ENCODE results near the gene FBP1. TPM values are rescaled to one million over a fixed set of nuclear protein-coding genes. Genes with fewer than 3 reads are reported as not detected.

FBP1 gene
- 10 to 100 TPM in 3 of 4 donors, 1 to 10 TPM in 1; 3.8 to 57.4 (median 46.0) TPM for polyA plus RNA-seq (ENCODE audit: insufficient read length in 4 of 4)

DNA sequence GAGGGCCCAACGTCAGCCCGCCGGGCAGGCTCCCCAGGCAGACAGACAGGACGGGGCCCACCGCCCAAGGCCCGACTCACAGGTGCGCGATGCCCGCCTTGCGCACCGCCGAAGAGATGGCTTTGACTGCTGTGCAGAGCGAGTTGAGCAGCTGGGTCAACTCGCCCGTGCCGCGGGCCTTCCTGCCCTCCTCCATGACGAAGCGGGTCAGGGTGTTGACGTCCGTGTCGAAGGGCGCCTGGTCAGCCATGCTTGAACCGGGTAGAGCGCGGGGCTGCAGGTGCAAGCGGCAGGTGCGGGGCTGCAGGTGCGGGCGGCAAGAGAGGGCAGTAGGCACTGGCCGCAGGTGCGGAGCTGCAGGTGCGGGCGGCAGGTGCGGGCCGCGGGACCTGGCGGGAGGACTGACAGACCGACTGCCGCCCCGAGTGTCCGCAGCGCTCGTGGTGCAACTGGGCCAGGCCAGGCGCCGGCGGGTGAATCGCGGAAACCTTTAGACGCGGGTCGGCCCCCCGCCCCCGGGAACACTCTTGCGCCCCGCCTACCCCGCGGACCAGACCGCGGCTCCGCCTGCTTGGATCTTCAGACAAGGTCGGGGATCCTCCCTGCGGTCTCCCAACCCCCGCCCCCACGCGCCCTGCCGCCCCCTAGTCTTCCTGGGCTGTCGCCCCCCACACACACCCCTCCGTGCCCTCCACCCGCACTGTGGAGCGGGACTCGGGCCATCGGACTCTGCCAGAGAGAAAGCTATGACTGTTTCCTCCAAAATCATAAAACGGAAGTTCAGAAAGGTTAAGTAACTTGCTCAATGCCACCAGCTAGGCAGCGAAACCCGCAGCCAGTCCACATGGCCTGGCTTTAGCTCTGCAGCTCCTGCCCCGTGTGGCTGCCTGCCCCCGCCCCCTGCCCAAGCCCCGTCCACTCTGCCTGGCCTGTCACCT lies at the start of gene FBP1:
Gene FBP1 (minus strand): TSS at position 458 of the 938 bp plus-strand sequence. CDS start 208 bp downstream, at position 250.
- DNase-seq (ENCODE audit: low read depth in 4 of 4, low spot score in 3 of 4), result no peak

DNA sequence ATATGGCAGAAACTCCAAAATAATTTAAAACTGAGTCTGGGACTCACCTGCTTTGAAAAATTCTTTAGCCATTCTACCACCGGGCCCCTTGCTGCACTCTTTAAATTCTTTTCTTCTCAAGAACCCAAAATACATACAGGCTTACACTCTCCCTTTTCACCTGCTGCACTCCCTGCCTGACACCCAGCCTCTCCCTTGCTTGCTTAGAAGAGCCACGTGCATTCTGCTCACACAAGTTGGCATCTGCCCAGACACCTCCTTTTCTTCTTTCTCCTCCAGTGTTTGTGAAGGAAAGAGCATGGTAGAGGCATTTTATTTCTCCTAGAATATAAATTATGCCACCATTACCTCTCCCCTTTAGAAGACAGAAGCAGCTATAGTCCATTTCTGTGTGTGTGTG lies 48.1 kb upstream of the FBP1 start:
- DNase-seq (ENCODE audit: low read depth in 4 of 4, low spot score in 3 of 4), result no peak

GRCh38 chr9:94685359-94685758 lies 46.0 kb upstream of the FBP1 start:
- DNase-seq (ENCODE audit: low read depth in 4 of 4, low spot score in 3 of 4), result no peak

DNA sequence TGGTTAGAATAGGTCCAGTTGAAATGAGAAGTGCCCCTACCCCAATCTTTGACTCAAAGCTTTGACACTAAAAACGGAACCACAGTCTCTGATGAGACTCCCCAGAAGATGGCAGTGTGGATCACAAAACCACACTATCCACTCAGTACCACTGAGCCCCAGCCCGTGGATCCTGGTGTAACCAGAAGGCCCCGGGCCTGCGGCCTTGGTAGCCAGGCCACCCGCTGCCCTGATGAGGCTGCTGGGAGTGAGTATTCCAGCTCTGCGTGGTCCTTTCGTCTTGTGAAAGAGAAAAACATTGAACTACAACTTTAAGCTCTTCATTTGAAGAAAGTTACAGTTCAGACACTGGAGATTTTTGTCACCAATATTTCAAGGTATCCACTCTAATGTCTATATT lies 42.2 kb upstream of the FBP1 start:
- no peak for DNase-seq (ENCODE audit: low read depth in 4 of 4, low spot score in 3 of 4)

DNA sequence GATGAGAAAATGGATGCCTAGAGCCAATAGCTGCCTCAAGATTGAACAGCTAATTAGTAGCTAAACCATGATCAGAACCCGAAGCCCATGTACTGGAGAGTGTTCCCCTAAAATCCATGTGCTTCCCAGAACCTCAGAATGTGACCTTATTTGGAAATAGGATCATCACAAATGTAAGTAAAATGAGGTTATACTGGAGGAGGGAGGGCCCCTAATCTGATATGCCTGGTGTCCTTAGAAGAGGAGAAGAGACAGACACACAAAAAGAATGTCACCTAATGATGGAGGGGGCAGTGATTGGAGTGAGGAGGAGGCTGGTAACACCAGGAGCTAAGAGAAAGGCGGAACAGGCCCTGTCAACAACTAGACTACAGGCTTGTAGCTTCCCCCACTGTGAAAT lies 41.3 kb upstream of the FBP1 start:
- DNase-seq (ENCODE audit: low read depth in 4 of 4, low spot score in 3 of 4), result no peak

- DNase-seq (ENCODE audit: low read depth in 4 of 4, low spot score in 3 of 4), result no peak
Observed at GRCh38 chr9:94680020-94680419, 40.7 kb upstream of the FBP1 start.

DNA sequence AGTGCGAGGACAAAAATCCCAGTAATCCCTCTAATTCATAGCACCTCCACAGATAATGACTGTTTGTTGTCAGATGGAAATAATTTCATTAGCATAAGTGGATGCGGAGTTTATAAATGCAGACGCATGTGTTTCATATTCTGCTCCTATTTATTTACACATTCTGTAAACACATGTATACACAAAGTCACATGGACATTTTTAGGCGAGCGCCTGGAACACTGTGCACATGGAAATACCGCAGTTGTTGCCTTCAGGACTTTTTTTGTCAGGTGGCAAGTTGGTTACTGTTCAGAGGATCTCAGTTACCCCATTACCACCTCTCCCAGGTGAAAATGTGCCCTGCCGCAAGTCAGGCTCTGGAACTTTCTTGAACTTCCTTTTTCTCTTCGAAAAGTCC lies 40.3 kb upstream of the FBP1 start:
- no peak for DNase-seq (ENCODE audit: low read depth in 4 of 4, low spot score in 3 of 4)

DNA sequence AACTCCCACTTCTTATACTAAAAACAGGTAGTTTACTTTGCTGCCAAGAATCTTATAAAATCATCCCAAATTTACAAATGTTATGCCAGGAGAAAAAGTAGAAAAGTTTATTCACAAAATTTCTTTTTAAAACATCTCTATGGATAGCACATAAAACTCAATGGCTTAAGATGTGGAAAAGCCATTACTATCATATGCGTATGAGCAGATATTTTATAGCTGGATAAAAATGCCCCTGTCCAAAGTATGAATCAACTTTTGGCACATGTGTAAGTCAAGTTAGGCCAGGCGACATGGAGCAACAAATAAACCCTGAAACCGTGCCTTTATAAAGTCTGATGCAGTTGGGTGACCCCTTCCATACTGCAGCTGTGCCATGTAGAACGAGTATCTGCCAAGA lies 38.6 kb upstream of the FBP1 start:
- no peak for DNase-seq (ENCODE audit: low read depth in 4 of 4, low spot score in 3 of 4)

- DNase-seq (ENCODE audit: low read depth in 4 of 4, low spot score in 3 of 4), result no peak
Observed at GRCh38 chr9:94676446-94677131, 37.3 kb upstream of the FBP1 start.

DNA sequence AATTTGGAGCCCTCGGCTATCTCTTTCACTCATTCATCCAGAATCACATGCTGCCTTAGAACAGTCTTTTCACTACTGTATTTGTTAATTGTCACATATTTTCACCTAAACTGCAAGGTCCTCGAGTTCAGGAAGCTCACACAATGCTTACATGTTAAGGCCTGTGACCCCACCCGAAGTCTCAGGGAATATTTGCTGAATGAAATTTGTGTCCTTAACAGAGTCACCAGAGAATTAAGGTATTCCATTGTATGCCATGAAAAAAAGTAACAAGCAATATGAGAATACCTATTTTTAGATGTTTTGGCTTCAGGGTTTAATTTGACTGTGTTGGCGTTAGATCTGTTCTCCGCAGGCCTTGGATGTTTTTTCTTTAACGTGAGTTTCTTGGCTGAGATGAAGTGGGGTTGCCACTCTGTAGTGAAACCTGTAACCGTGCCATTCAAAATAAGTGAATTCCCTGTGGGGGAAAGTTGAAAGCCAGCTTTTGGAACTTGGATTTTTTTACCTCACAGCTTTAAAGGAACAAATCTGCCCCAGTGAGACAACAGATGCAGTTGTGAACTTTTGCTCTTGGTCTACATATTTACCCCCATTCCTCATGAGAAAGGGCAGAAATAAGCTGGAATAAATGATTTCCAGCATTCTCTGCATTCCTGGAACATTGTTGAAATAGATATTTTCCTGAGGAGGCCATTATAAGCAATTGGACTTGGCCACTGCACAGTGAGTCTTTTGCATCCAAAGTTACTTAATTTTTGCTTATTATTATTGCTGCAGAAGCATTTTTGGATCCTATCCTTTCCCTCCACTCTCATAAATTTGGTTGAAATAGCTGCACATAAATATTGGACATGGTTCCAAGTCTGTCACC lies 35.9 kb upstream of the FBP1 start:
- no peak for DNase-seq (ENCODE audit: low read depth in 4 of 4, low spot score in 3 of 4)

DNA sequence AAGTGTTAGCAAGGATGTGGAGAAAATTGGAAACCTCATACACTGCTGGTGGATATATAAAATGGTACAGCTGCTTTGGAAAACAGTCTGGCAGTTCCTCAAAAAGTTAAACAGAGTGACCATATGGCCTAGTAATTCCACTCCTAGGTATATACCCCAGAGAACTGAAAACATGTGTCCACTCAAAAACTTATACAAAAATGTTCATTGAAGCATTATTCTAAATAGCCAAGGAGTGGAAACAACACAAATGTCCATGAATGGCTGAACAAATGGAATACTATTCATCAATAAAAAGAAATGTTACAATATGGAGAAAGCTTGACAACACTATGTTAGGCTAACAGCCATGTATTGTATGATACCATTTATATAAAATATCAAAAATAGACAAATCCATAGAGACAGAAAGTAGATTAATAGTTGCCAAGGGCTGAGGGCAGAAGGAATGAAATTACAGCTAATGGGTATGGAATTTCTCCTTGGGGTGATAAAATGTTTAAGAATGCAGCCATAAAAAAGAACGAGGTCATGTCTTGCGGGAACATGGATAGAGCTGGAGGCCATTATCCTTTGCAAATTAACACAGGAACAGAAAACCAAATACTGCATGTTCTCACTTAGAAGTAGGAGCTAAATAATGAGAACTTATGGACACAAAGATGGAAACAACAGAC lies 33.6 kb upstream of the FBP1 start:
- no peak for DNase-seq (ENCODE audit: low read depth in 4 of 4, low spot score in 3 of 4)

DNA sequence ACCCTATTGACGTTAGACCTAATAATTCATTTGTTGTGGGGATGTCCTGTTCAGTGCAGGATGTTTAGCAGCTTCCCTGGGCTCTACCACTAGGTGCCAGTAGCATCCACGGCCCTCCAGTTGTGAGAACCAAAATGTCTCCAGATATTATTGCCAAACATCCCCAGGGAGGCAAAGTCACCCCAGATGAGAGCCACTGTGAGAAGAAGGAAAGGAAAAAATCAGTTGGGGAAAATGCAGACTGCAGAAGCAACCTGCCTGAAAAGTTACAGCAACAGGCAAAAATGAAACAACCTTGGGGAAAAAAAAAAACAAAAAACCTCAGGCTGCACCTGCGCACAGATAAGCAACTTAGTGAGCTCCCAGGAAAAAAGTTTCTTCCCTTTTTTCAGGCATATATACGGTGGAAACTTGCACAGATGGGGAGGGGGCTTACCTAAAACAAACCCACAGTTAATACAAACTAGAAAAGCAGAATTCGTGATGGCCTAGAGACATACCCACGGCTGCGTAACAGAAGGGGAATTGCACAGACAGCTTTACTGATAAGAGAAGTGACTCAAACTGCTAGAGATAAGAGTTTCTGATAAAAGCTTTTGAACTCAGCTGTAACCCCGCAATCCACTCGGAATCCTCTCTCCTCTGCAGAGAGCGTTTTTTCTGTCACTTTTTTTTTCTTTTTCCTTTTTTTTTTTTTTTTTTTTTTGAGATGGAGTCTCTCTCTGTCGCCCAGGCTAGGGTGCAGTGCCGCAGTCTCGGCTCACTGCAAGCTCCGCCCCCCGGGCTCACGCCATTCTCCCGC lies 29.8 kb upstream of the FBP1 start:
- peak in 1 of 4 donors; percentile 40 for DNase-seq (ENCODE audit: low read depth in 4 of 4, low spot score in 3 of 4)

DNA sequence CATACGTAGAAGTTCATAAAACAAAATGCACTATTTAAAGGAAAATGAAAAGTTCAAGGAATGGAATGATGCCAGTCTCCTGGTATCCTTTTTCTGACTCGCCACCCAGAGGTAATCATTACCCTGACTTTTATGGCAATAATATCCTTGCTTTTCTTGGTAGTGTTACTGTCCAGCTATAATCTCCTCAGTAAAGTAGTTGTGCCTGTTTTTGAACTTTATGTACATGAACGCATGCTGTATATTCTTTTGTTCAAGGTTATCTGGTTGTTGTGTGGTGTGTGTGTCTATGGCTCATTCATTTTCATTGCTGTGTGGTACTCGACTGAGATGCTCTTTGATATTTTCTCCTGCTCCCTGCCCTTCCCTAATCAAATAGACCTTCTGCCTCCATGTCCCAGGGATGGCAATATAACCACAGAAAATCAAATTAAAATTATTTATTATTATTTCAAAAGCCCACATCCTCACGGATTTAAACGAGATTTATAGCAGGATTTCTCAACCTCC lies 29.2 kb upstream of the FBP1 start:
- DNase-seq (ENCODE audit: low read depth in 4 of 4, low spot score in 3 of 4), result no peak

- DNase-seq (ENCODE audit: low read depth in 4 of 4, low spot score in 3 of 4), result no peak
Observed at GRCh38 chr9:94666364-94667099, 27.2 kb upstream of the FBP1 start.

- no peak for DNase-seq (ENCODE audit: low read depth in 4 of 4, low spot score in 3 of 4)
Observed at GRCh38 chr9:94665613-94666012, 26.3 kb upstream of the FBP1 start.

GRCh38 chr9:94664801-94665200 lies 25.5 kb upstream of the FBP1 start:
- no peak for DNase-seq (ENCODE audit: low read depth in 4 of 4, low spot score in 3 of 4)

DNA sequence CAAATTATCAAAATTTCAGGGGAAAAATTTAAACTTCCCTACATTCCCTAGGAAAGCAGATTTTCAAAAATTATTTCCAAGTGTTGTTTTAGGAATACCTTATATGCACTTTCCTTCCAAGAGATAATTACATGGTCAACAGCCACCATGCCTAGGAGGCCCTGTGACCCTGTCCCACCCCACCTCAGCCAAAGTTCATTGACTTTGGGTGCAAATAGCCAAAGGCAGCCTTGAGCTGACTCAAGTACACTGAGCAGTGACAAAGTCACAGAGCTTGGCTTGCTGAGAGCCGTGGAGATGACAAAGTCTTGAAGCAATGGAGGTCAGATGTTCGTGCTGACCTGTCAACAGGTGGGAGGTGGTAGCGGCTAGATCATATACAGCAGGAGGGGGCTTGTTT lies 24.3 kb upstream of the FBP1 start:
- no peak for DNase-seq (ENCODE audit: low read depth in 4 of 4, low spot score in 3 of 4)

- no peak for DNase-seq (ENCODE audit: low read depth in 4 of 4, low spot score in 3 of 4)
Observed at GRCh38 chr9:94663140-94663539, 23.8 kb upstream of the FBP1 start.

Measured in left renal pelvis (tissue), 4 donors.